GM18909 (cell line): Measurements from ENCODE around the gene KRTAP5-7.
"Not testable (repeated sequence)": the region's sequence is repeated elsewhere in the genome, so short reads cannot be mapped to it uniquely, and the experiment has no call there.

Experiments used
- ATAC-seq: cut with Tn5 transposase; IDR thresholded peaks from one replicate; pipeline ENCODE4 v1.9.1; 2021; ENCODE audit warnings: mild to moderate bottlenecking; ENCODE audit not compliant: unreplicated experiment, poor library complexity

KRTAP5-7 gene

DNA sequence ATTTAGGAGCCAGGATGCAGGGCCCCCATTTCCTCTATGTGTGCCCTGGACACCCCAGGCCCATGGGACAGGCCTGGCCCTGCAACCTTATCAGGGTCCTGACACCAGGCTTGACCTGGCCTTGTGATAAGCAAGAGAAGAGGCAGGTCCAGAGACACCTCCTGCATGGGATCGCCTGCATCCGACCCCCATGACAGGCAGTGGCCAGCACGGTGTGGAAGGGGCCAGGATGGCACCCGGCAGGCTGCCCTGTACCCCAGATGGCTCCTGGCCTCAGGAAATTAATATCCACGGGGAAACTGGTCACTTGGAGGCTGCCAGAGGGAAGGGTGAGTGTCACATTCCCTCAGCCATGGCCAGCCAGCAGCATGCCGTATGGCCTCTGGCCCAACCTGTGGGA, 27.9 kb downstream of the KRTAP5-7 start:
- no peak for ATAC-seq

DNA sequence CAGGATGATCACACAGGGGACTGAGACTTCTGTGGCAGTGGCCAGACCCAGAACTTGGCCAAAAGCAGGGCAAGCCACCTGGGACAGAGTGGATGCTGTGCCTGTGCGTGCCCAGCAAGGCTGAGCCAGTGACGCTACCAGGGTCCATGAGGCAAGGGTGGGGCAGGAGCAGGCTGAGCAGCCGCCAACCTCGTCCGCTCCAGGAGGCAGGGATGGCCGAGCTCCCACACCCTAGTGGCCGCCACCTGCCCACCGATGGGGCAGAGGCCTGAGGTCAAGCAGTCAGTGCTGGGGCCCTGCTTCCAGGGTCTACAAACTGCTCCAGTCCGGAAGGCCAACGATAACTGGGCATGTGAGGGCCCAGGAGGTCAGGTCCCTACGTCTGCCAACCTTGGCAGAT, 28.4 kb downstream of the KRTAP5-7 start:
- ATAC-seq = no peak

DNA sequence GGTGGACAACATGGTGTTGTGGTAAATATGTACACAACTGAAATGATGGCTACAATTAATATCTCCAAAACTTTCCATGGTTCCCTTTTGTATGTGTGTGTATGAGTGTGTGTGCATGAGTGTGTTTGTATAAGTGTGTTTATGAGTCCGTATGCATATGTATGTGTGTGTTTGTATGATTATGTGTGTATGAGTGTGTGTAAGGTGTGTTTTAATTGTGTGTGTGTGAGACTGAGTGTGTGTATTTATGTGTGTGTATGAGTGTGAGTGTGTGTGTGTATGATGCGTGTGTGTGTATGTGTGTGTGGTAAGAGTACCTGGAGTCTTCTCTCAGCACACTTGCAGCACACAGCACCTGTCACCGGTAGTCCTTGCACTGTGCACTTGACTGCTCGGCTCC, 29.0 kb downstream of the KRTAP5-7 start:
- no peak for ATAC-seq

DNA sequence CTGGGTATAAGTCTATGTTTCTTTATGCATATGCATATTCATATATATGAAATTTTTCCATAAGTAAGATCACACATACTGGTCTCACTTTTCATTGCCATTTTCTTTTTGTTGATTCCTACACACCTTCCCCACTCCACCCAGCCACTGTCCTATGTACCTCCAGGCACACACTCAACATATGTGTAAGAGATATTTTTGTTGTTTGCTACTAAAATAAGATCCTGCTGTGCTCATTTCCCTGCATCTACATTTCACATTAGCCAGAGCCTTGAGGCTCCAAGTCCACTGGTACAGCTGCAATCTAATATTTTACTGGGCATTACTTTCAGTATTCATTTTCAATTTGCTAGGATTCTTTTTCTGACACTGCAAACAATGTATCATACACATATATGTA, 30.2 kb downstream of the KRTAP5-7 start:
- no peak for ATAC-seq

DNA sequence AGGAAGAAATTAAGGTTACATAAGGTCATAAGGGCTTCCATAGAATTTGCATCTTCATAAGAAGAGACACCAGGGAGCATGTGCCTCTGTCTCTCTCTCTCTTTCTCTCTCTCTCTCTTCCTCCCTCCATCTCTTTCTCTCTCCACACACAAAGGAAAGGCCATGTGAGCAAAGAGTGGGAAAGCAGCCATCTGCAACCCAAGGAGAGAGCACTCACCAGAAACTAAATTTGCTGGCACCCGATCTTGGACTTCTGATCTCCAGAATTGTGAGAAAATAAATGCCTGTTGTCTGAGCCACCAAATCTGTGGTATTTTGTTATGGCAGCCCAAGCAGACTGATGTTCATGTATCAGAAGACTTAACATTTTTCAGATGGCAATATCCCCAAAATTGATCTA, 31.9 kb downstream of the KRTAP5-7 start:
- ATAC-seq = no peak

DNA sequence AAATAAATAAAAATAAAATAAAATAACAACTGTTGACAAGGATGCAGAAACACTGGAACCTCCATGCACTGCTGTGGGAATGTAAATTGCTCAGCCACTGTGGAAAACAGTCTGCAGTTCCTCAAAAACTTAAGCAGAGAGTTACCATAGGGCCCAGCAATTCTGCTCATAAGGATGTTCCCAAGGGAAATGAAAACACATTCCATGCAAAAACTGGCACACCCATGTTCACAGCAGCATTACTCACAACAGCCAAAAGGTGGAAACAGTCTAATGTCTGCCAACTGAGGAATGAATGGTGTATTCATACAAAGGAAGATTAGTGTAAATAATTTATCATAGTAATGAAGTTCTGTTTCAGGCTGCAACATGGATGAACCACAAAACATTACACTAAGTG, 35.1 kb downstream of the KRTAP5-7 start:
- no peak for ATAC-seq

DNA sequence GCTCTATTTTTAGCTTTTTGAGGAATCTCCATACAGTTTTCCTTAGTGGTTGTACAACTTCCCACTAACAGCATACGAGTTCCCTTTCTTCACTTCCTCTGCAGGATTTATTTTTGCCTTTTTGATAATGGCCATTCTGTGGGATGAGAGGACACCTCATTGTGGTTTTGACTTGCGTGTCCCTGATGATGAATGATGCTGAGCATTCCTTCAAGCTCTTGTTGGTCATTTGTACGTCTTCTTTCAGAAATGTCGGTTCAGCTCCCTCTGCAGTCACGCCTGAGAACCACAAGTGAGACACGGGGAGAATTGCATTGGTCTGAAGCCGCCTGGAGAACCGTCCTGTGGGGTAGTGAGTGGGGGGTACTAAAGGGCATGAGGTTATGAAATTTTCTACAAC, 36.3 kb downstream of the KRTAP5-7 start:
- no peak for ATAC-seq

DNA sequence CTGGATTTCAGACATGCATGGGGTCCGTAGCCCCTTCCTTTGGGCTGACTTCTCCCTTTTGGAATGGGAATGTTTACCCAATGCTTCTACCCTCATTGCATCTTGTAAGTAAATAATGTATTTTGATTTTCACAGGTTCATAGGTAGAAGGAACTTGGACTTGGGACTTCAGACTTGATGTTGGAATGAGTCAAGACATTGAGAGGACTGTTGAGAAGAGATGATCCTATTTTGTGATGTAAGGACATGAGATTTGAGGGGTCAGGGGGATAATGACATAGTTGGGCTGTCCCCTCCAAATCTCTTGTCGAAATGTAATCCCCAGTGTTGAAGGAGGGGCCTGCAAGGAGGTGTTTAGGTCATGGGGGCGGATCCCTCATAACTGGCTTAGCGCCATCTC, 37.4 kb downstream of the KRTAP5-7 start:
- ATAC-seq = no peak

DNA sequence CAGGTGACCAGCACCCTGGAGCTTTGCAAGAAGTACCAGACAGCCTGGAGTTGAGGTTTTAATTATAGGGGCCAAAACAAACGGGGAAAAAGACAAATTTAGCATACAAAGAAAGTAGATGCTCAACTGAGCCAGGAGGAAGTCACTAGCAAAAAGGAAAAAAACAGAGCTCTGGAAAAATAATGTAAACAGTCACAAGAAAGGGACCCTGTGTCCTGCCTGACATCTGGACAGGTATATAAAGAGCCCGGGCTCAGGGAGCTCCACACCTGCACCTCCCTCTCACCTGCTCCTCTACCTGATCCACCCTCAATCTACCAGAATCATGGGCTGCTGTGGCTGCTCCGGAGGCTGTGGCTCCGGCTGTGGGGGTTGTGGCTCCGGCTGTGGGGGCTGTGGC, 38.2 kb downstream of the KRTAP5-7 start, which contains the start of gene KRTAP5-10:
Gene KRTAP5-10 (plus strand): TSS at position 301 of the 400 bp plus-strand sequence. CDS start 25 bp downstream, at position 326.
- no peak for ATAC-seq

DNA sequence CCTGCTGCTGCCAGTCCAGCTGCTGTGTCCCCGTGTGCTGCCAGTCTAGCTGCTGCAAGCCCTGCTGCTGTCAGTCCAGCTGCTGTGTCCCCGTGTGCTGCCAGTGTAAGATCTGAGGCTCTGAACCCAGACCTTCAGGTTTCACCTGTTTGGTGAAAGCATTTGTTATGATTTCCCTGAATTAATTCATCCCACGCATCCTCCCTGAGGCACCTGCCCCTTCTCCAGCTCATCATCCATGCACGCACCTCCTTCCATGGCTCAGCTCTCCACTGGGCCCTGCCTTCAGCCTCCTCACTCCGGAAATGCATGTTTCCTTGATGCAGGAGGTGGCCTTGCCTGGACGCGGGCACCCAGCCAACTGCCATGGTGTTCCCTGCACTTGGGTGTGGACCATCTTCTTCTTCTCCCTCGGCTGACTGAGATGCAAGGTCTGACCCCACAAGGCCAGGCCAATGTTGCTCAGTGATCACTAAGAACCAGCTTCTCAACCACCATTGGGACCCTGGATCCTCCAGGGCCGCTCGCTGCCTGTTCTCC, 39.1 kb downstream of the KRTAP5-7 start:
- ATAC-seq = no peak

DNA sequence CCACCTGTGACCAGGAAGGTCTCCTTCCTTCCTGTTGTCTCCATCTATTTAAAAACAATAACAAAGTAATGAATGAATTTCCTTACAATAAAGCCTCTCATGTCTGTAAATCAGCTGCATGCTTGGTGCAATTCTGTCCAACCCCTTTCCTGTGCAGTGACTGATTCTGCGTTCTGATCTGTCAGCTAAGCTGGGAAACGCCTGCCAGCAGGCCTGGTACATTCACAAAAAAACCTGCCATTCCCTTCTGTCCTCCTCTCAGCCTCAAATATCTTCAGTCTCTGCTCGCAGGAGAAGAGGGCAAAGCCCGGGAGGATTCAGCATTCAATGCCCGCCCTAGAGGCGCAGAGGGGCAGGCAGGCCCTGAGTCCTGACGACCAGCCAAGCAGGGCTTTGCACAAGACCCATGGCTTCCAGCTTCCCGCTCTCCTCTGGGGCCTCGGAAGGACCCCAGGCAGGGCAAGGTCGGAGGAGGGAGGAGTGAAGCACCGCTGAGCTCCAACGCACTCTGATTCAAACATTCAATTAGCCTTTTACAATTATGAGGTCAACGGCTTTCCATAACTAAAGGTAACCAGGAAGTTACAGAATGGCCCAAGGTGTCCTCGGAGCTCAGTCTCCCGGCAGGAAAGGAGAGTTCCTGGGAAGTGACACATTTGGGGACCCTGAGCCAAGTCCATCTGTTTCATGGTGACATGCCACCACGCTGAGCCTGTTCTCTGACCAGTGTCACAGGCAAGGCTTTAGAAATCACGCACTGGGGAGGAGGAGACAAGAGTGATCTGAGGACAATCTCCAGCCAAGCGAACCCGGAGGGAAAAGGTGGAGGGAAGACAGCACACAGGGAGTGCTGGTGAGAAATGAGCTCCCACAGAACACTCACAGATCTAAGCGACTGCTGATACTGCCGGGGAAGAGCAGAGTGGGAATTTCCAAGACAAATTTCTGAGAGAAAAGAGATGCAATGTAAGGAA, 39.8 kb downstream of the KRTAP5-7 start:
- not testable (repeated sequence) for ATAC-seq

DNA sequence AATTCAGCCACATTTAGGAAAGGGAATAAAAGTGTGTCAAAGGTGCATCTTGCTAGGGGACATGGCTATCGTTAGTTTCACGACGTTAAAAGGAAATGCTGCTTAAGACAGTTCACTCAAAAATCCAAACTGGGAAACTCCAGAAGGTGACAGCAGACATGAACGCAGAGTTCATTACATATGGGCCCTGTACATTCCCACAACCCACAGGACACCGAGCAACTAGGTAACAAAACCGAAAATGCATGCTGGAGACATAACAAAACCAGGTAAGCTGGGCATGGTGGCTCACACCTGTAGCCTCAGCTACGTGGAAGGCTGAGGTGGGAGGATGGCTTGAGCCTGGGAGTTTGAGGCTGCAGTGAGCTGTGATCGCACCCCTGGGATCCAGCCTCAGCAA, 40.6 kb downstream of the KRTAP5-7 start:
- not testable (repeated sequence) for ATAC-seq

DNA sequence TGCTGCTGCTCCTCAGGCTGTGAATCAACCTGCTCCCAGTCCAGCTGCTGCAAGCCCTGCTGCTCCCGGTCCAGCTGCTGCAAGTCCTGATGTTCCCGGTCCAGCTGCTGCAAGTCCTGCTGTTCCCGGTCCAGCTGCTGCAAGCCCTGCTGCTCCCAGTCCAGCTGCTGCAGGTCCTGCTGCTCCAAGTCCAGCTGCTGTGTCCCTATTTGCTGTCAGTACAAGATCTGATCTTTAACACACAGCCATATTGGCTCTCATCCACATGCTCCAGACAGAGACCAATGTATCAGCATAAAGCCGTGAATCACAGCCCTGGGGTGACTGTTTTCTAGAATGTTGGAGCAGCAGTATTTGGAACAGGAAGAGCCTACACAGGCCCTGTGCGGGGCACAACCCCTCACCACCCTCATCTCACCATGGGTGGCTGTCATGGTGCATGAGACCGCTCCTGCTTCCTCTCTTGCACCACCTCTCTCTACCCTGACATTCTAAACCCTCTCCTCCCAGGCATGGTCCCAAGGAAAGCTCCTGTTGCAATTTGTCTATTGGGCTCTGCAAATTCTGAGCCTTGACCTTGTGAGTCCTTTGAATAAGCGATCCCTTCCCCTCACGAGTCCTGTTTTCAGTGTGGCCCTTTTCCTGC, 41.8 kb downstream of the KRTAP5-7 start:
- ATAC-seq = no peak

DNA sequence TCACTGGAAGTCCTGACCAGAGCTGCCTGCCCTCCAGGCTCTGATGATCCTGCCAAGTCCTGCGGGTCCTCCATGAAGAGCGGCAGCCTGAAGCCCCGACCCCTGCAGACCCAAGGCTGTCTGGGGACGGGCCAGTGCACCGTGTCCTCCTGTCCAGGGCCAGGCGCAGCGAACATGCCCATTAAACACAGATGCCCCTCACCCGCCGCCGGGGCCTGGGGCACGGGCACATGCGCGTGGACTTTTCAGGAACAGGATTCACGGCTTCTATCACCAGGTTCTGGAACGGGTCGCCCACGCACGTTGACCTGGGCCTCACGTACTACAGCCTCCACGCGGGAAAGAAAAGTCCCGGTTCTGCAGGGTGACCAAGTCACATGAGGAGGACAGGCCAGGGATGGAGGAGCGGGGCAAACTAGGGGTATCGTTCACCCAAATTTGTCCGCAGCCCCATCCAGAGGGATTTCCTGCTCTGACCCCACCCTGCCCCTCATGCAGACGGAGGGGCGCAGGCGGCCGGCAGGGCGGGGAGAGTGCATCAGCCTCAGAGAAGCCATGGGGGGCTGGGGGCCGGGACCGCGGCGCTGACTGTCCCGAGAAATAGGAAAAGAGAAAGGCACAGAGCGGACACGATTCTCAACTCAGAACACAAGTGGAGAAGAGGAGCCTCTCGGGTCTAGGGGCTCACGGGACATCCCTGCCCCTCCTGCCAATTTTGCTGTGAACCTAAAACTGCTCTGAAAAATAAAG, 44.2 kb downstream of the KRTAP5-7 start:
- ATAC-seq = not testable (repeated sequence)

DNA sequence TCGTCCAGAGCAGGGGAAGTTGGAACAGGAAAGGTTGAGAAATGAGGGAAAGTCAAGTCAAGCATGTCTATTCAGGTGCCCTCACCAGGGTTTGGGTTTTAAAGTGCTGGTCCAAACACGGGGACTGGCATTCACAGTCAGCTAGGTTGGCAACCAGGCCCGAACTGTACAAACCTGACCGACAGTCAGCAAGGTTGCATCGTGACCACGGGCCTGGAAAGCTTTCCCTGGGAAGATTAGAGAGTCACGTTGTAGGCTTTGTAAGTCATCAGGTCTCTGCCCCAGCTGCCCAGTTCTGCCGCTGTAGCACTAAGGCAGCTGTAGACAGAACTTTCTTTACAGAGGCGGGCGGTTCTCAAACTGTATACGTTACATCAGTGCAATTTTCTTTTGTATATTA, 45.7 kb downstream of the KRTAP5-7 start:
- no peak for ATAC-seq

DNA sequence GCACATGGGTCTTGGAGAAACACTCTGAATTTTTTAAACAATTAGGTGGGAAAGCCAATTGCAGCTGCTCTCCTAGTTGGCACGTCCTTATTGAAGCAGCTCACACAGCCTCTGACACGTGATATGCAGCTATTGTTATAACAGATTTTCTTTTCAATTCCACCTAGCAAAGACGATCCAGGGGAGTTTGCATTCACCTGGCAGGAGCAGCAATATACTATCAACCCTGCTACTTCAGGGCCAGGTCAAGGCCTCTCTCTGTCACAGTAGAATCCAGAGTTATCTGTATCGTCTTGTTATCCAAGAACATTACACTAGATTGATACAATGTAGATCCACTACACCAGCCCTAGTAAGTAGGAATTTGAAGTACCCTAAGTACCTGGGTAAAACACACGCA, 47.4 kb downstream of the KRTAP5-7 start:
- no peak for ATAC-seq

DNA sequence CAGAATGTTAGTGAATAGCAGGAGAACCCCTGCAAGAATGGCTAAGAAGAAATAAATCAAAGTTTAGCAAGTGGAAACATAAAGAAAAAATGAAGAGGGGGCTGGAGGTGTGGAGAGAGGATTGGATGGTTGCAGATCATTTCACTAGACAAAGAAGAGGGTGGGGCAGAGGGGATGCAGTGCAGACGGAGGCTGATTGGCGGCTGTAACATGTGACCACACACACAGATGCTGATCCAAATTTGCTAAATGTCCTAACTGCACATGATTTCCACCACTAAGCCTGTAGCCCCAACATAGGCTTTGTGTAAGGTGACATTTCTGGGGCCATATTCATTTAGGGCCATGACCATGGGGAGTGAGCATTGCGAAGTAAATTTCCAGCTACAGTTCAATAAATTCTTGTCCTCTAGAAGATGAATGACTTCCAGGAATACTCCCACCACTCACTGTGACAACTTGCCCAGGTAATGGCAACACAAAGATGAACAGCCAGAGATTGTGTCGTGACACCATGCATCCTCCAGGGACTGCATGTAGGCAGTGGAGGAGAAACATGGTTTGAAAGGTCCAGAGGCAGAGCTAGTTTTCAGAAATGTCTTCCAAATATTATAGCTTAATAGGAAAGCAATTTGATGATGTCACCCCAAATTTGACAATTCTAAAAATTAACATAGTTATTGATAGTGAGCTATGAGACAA, 48.8 kb downstream of the KRTAP5-7 start:
- ATAC-seq = no peak

DNA sequence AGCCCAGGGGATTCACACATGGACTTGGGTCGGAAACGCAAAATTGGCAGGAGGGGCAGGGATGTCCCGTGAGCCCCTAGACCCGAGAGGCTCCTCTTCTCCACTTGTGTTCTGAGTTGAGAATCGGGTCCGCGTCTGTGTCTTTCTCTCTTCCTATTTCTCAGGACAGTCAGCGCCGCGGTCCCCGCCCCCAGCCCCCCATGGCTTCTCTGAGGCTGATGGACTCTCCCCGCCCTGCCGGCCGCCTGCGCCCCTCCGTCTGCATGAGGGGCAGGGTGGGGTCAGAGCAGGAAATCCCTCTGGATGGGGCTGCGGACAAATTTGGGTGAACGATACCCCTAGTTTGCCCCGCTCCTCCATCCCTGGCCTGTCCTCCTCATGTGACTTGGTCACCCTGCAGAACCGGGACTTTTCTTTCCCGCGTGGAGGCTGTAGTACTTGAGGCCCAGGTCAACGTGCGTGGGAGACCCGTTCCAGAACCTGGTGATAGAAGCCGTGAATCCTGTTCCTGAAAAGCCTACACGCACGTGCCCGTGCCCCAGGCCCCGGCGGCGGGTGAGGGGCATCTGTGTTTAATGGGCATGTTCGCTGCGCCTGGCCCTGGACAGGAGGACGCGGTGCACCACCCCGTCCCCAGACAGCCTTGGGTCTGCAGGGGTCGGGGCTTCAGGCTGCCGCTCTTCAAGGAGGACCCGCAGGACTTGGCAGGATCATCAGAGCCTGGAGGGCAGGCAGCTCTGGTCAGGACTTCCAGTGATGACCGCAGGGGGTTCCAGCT, 49.8 kb downstream of the KRTAP5-7 start:
- not testable (repeated sequence) for ATAC-seq

DNA sequence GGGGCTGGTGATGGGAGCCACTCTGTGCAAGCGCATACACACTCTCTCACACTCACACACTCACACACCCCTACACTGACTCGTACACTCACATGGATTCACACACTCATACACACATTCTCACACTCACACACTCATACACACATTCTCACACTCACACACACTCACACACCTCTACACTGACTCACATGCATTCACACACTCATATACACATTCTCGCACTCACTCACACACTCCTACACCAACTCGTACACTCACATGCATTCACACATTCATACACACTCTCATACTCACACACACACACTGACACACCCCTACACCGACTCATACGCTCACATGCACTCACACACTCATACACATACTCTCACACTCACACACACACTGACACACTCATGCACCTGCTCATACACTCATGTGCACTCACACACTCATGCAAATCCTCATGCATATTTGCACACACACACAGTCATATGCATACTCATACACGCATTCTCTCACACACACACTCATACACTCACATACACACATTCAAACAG, 50.5 kb downstream of the KRTAP5-7 start:
- ATAC-seq = no peak
